GM18867 (cell line): ENCODE measurements around the gene CAMK1D.

ENCODE experiments used
- ATAC-seq: cut with Tn5 transposase; IDR thresholded peaks from one replicate; pipeline ENCODE4 v1.9.1; 2021; ENCODE audit warnings: mild to moderate bottlenecking, moderate library complexity; ENCODE audit not compliant: unreplicated experiment

Gene CAMK1D

DNA sequence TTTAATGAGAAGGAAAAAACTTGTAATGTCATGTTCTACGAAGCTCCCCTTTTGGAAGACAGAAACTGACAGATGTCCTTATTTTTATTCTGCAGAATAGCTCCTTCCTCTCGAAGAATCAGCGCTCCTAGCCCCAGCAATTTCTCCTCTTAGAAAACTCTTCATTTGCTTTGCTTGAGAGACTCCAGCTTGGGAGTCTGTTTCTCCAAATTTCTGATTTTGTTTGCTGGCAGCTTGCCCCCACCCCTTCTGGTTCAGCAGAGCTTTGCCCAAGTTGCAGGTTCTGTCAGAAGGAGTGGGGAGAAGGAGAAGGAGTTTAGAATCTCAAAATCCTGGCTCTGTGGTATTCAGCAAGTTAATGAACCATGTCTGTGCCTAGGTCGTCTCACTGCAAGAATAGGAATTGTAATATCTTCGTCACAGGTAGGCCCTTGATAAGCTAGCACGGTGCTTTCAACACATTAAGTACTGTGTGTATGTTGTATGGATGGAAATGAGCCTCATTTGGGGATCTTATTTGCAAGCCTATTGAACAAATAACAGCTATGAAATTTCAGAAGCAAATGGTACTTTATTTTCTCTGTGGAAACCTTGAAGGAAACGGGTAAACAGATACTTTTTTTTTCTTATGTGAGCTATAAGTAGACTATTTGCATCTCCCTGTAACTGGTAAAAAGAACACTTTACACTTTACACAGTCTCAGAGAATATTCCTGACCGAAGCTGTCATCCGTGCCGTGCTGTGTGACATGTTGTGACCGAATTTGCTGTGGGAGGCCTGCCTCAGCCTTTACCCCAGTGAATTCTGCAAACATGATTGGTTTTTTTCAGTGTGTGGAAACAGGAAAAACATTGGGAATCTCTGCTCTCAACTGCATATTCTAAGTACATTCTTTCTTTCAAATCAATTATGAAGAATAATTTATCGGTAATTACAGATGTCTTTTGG lies 290.9 kb downstream of the CAMK1D start:
- ATAC-seq = no peak

DNA sequence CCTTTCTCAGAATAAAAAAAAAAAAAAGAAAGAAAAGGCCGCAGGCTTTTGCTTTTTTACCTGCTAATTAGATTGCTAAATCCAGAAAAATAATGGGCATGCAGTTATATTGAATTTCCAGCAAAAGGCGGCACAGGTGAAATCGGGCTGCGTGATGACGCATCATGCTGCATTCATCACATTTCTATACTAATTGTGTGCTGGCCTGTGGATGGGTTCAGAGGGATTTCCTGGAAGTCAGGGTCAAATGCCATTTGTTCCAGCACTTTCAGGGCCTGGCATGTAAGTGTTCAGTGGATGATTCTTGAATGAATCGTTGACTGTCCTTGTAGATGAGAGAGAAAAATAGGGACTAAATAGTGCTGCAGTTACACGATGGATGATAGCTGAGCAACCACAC lies 292.7 kb downstream of the CAMK1D start:
- no peak for ATAC-seq

- ATAC-seq = no peak
Measured at GRCh38 chr10:12643279-12643678, 293.9 kb downstream of the CAMK1D start.

- ATAC-seq = no peak
Measured at GRCh38 chr10:12644380-12645144, 295.2 kb downstream of the CAMK1D start.

- no peak for ATAC-seq
Measured at GRCh38 chr10:12645449-12645848, 296.1 kb downstream of the CAMK1D start.

- no peak for ATAC-seq
Measured at GRCh38 chr10:12649012-12649584, 299.8 kb downstream of the CAMK1D start.

- ATAC-seq = no peak
Measured at GRCh38 chr10:12650122-12650521, 300.8 kb downstream of the CAMK1D start.

DNA sequence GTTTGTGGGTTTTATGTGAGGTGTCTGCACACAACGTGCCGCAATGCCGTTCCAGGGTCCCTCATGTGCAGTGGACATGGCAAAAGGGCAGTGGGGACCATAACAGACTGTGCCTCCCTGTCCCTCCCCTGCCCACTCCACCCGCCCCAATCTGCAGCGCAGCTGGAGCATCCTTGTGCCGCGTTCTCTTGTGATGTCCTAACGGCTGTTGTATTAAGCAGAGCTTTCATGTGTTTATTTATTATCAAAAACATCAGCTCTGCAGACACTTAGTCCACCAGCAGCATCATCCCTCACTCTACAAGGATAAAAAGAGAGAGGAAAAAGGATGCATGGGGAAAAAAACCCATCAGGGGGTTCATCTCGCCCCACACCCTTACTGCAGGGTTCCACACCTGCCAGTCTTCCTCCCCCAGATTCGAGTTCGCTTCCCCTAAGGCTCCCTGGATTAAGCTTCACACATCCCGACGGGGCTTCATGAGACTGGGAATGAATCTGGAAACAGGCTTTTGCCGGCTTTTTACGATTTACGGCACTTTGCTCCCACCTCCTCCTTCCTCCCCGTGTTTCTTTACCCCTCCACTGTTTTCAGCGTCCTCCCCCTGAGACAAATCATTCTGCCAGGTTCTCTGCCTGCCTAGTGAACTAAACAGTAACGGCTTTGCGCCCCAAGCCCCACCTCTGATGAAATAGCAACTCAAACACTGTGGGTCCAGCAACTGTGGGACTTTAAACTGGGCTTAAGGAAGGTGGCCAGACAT lies 301.4 kb downstream of the CAMK1D start:
- no peak for ATAC-seq

DNA sequence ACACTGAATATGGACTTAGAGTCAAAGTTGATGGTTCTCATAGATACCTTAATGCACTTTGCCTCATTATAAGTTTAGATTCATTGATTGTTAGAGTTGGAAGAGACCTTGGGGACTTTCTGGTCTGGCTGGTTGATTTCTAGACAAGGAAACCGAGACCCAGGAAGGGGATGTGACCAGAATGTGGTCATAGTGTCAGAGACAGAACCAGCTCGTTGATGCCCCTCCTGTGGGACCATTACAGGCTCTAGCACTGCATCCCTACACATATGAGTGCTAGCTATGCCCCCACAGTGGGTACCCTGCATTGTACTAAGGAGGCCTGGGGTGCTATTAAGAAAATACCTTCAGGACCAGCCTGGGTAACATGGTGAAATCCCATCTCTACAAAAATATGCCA lies 306.6 kb downstream of the CAMK1D start:
- ATAC-seq = no peak

DNA sequence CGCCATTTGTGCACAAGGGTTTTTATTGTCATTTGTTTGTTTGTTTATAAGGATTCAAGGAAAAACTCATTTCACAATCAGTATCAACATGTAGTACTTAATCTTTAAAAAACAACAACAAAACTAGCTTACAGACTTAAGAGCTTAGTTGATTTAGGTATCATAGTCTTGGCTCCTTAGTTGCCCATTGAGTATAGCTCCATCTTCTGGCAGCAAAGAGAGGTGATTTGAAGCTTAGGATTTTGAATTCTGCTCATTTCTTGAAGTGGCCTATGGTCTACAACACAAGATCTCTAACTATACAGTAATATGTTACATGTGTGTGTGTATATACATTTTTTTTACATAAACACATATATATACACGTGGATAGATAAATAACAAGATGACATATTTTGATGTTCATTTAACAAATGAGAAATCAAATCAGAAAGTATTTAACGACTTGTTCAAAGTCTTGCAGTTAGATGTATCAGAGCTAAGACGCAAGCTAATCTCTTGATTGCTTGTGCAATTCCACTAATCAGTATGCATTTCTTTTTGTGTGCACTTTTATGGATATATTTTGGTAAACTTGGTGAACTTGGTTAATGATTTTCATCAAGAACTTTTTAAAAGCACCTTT lies 307.3 kb downstream of the CAMK1D start:
- ATAC-seq = no peak

GRCh38 chr10:12657489-12657888 lies 308.1 kb downstream of the CAMK1D start:
- no peak for ATAC-seq

- ATAC-seq = no peak
Measured at GRCh38 chr10:12658526-12658925, 309.2 kb downstream of the CAMK1D start.

DNA sequence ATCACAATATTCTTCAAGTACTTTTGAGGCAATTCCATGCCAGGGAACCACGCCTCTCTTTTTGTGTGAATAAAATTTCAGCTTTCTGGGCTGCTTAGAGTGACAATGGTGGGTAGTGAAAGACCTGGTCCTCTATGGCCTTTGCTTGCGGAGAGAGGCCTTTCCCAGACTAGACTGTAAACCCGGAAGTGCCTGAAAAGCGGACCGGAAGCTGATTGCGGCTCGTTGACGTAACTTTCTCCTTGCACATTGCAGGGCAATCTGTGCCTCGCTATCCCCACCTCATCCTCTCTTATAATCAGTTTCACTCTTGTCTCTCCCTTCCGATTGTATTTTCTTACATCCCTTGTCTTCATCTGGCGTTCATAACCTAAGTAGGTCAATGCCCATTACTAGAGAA lies 310.4 kb downstream of the CAMK1D start:
- ATAC-seq = no peak

GRCh38 chr10:12660812-12661211 lies 311.5 kb downstream of the CAMK1D start:
- ATAC-seq = no peak

DNA sequence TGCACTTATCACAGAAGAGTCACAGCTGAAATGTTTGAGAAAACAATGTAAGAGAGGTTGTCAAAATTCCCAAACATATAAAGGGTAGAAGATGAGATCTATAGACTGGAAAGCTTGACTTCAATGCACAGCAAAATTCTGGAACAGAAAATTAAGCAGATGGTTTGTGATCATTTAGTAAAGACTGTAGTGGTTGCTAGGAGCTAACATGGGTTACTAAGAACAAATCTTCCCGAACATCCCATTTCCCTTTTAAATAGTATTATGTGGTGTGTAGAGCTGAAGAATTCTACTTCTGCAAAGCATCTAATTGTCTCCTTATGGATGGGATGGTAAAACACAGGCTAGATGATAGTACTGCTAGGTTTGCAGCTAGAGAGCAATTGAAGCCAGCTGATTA lies 312.3 kb downstream of the CAMK1D start:
- ATAC-seq = no peak

- no peak for ATAC-seq
Measured at GRCh38 chr10:12663863-12664262, 314.5 kb downstream of the CAMK1D start.

GRCh38 chr10:12665501-12665900 lies 316.2 kb downstream of the CAMK1D start:
- ATAC-seq = no peak

GRCh38 chr10:12667052-12667451 lies 317.7 kb downstream of the CAMK1D start:
- no peak for ATAC-seq

GRCh38 chr10:12668634-12669033 lies 319.3 kb downstream of the CAMK1D start:
- no peak for ATAC-seq

DNA sequence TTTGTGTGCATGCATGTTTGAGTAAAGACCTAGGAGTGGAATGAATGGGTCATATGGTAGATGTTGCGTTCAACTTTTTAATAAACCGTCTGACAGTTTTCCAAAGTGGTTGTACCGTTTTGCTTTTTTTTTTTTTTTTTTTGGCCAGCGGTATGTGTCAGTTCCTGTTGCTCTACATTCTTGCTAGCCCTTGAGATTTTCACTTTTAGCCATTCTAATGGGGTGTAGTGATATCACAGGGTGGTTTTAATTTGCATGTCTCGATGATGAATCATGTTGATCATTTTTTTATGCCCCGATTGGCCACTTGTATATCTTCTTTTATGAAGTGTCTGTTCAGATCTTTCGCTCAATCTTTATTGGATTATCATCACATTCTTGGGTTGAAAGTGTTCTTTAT lies 320.7 kb downstream of the CAMK1D start:
- no peak for ATAC-seq
